Activated T-cell treated with anti-CD3 and anti-CD28 coated beads for 4 hours (primary cell): Measurements from ENCODE around the gene ZFAND6.
"Not testable (repeated sequence)": the region's sequence is repeated elsewhere in the genome, so short reads cannot be mapped to it uniquely, and the experiment has no call there.

Experiments
- DNase-seq: peaks from one replicate; pipeline ENCODE4 v3.0.0-alpha.2; 2020

The ZFAND6 gene

GRCh38 chr15:80099662-80100061, 40.2 kb downstream of the ZFAND6 start:
- not testable (repeated sequence) for DNase-seq

- no peak for DNase-seq
Measured at GRCh38 chr15:80100247-80100646, 40.8 kb downstream of the ZFAND6 start.

- DNase-seq = no peak
Measured at GRCh38 chr15:80105193-80105592, 45.7 kb downstream of the ZFAND6 start.

GRCh38 chr15:80105595-80105994, 46.1 kb downstream of the ZFAND6 start:
- DNase-seq = no peak

GRCh38 chr15:80106051-80106450, 46.6 kb downstream of the ZFAND6 start:
- DNase-seq = no peak

- no peak for DNase-seq
Measured at GRCh38 chr15:80107204-80107603, 47.7 kb downstream of the ZFAND6 start.

- no peak for DNase-seq
Measured at GRCh38 chr15:80107774-80108173, 48.3 kb downstream of the ZFAND6 start.

GRCh38 chr15:80109388-80109787, 49.9 kb downstream of the ZFAND6 start:
- DNase-seq = no peak

GRCh38 chr15:80110920-80111319, 51.4 kb downstream of the ZFAND6 start:
- DNase-seq = no peak

GRCh38 chr15:80114114-80114513, 54.6 kb downstream of the ZFAND6 start:
- no peak for DNase-seq

- DNase-seq = no peak
Measured at GRCh38 chr15:80115021-80115420, 55.5 kb downstream of the ZFAND6 start.

- no peak for DNase-seq
Measured at GRCh38 chr15:80118956-80119355, 59.5 kb downstream of the ZFAND6 start.

- no peak for DNase-seq
Measured at GRCh38 chr15:80120636-80121035, 61.2 kb downstream of the ZFAND6 start.

GRCh38 chr15:80121546-80121945, 62.1 kb downstream of the ZFAND6 start:
- no peak for DNase-seq

GRCh38 chr15:80123034-80123433, 63.6 kb downstream of the ZFAND6 start:
- no peak for DNase-seq

GRCh38 chr15:80127253-80127652, 67.8 kb downstream of the ZFAND6 start:
- DNase-seq = not testable (repeated sequence)

GRCh38 chr15:80127911-80128310, 68.4 kb downstream of the ZFAND6 start:
- DNase-seq = no peak

- no peak for DNase-seq
Measured at GRCh38 chr15:80132382-80132781, 72.9 kb downstream of the ZFAND6 start.

GRCh38 chr15:80136854-80137253, 77.4 kb downstream of the ZFAND6 start:
- DNase-seq = no peak

GRCh38 chr15:80138961-80139360, 79.5 kb downstream of the ZFAND6 start:
- no peak for DNase-seq

GRCh38 chr15:80140909-80141308, 81.4 kb downstream of the ZFAND6 start:
- DNase-seq = no peak

GRCh38 chr15:80141916-80142598, 82.6 kb downstream of the ZFAND6 start:
- no peak for DNase-seq

GRCh38 chr15:80142646-80143045, 83.2 kb downstream of the ZFAND6 start:
- no peak for DNase-seq

- no peak for DNase-seq
Measured at GRCh38 chr15:80151148-80151547, 91.7 kb downstream of the ZFAND6 start.

- DNase-seq = no peak
Measured at GRCh38 chr15:80151576-80151975, 92.1 kb downstream of the ZFAND6 start.
